GM19328 (cell line): ENCODE data around the gene SYNGR3.

Experiments used
- ATAC-seq: cut with Tn5 transposase; IDR thresholded peaks from one replicate; pipeline ENCODE4 v1.9.1; 2021; ENCODE audit warnings: mild to moderate bottlenecking, moderate library complexity; ENCODE audit not compliant: unreplicated experiment

Gene SYNGR3

DNA sequence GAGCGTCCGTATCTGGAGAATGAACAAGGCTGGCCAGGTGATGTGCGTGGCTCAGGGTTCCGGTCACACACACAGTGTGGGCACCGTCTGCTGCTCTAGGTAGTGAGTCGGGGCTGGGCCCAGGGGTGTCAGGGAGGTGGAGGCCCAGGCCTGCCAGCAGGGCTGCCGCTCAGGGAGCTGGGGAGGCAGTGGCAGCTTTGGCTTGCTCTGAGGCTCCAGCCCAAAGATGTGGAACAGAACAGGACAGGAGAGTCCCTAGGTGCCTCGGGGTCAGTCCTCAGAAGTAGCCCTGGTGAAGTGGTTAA, 13.6 kb upstream of the SYNGR3 start:
- ATAC-seq: no peak

DNA sequence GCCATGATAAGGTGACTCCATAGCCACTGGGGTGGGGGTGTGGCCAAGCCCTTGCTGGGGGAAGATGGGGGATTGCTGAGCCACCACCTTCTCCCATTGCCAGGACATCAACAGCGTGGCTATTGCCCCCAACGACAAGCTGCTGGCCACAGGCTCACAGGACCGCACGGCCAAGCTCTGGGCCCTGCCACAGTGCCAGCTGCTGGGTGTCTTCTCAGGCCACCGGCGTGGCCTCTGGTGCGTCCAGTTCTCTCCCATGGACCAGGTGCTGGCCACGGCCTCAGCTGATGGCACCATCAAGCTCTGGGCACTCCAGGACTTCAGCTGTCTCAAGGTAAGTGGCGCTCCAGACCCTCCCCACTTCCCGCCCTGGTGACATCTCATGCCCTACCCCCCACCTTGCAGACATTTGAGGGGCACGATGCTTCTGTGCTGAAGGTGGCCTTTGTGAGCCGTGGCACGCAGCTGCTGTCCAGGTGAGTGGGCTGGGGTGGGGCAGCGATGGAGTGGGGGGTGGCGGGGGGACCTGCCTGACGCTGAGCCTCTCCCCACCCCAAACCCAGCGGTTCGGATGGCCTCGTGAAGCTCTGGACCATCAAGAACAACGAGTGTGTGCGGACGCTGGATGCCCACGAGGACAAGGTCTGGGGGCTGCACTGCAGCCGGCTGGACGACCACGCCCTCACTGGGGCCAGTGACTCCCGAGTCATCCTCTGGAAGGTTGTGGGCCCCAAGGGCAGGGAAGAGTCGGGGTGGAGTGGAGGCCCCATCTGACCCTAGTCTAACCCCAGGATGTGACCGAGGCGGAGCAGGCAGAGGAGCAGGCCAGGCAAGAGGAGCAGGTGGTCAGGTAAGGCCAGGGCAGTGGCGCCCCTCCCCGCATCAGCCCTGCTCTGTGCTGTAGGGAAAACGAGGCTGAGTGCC, 12.6 kb upstream of the SYNGR3 start:
- ATAC-seq: no peak

DNA sequence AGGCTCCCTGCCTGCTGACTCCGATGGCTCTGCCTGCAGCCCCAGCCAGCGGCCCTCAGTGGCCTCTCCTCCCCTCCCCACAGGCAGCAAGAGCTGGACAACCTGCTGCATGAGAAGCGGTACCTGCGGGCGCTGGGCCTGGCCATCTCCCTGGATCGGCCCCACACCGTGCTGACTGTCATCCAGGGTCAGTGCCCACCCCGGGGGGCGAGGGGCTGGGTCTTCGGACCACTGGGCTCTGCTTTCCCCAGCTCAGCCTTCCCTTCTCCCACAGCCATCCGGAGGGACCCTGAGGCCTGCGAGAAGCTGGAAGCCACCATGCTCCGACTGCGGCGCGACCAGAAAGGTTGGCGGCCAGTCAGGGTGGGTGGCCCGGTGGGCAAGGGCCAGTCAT, 11.9 kb upstream of the SYNGR3 start:
- ATAC-seq: no peak

DNA sequence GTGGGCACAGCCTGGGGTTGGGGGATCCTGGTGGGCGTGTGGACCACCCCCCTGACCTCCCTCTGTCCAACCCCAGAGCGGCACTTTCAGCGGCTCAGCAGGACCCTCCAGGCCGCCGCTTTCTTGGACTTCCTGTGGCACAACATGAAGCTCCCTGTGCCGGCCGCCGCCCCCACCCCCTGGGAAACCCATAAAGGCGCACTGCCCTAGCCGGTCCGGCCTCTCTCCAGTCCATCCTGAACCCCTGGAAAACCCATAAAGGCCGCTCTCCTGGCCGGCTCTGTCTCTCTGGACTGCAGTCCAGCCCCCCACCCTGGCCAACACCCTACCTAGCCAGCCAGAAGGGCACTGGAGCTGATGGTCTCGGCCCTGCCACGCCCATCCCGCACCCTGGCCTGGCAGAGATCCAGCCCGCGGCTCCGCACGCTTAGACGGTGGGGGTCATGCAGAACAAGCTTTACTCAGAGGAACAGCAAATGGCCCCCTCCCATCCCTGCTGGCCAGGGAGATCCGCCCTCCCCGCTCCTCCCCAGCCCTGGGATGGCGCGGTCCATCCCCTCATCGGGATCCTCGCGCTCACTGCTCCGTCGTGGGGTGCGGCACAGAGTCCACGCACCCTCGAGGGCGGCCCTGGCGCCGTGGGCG, 11.2 kb upstream of the SYNGR3 start:
- no peak for ATAC-seq

DNA sequence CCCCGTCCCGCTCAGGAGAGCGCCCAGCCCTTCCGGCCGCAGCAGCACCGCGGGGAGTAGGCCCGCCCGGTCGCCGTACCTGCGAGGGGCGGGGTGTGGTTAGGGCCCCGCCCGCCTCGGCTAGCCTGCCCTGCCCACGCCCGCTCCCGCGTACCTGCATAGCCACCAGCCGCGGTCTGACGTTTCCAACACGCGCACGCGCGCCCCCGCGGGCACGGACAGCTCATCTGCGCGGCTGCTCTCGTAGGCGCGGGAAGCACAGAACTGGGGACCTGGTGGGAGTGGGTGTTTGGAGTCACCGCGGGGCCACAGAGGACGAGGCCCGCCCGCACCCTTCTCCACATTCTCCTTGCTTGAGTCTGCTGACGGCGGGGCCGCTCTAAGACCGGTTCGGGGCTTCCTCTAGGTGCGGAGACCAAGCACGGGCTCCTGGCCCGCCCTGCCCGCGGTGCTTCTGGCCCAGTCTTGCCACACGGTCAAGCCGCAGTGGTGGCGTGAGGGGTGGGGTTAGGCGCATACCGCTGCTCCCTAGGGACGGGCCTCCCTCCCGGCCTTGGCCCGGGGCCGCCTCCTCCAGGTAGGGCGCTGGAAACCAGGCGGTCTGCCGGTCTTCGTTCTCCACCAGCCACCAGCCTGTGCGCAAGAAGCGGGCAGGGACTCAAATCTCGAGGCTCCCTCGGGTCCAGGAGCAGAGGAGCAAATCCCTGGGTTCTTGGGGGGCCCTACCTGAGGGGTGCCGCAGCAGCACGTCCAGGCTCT, 10.3 kb upstream of the SYNGR3 start:
- ATAC-seq: no peak

DNA sequence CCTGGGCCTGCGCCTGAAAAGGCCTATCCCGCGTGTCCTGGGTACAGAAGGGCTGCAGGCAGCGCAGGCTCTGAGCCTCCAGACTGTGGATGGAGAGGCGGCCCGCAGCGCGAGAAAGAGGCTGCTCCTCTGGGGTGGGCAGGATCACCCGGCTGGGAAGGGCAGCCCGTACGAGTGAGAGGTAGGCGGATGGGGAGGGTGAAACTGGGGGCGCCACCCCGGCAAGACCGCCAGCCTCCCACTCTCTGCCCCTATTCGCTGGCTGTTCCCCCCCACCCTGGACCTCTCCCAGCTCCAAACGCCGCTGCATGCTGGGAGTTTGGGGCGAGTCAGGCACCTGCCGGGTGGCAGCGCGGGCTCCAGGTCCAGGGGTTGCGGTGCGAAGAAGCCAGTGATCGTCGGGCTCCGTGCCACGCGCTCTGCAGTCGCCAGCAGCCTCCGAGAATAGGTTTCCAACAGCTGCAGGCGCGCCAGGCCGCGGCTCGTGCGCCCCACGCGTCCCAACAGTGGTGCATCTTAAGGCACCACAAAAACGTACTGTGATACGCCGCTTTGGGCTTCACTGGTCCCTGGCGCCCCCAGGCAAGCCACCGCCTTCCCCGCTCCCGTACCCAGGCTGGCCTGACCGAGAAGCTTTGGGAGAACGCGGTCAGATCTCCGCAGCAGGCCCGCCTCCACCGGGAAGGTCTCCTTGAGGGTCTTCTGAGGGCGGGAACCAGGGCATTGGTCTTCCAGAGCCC, 9.6 kb upstream of the SYNGR3 start:
- no peak for ATAC-seq

DNA sequence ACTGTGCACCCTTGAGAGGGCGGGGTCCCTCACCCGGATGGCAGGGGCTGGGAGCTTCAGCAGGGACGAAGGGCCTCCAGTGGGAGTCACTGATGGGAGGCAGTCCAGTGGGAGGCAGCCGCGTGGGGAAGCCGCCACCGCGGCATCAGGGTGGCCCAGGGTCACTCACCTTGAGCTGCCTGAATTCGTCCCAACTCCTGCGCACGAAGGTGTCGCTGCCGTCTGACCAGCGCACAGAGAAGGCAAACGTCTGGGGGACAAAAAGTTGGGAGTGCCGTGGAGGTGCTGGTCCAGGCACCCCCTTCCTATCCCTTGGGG, 9.0 kb upstream of the SYNGR3 start:
- no peak for ATAC-seq

DNA sequence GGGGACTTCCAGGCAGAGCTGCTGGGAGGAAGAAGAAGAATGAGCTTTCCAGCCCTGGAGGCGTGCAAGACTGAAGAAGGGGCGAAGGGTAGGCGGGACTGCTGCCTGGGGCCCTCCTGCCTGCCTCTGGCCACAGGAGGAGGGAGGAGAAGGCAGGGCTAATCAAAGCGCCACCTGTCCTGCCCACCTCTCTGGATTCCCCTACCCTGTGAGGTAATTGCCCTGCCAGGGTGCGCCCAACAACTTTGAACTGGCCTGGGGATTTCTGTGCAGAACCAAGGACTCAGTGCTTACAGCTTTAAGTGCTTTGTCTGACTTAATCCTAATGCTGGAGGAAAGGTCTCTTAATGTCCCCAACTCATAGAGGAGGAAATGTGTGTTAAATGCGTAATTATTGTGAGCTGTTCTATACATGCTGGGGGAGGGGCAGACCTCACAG, 8.4 kb upstream of the SYNGR3 start, which contains the start of gene NOXO1:
NOXO1 (minus strand) TSS at position 72 of the 439 bp plus-strand sequence. CDS start 290 bp downstream, outside the sequence.
- ATAC-seq: no peak

DNA sequence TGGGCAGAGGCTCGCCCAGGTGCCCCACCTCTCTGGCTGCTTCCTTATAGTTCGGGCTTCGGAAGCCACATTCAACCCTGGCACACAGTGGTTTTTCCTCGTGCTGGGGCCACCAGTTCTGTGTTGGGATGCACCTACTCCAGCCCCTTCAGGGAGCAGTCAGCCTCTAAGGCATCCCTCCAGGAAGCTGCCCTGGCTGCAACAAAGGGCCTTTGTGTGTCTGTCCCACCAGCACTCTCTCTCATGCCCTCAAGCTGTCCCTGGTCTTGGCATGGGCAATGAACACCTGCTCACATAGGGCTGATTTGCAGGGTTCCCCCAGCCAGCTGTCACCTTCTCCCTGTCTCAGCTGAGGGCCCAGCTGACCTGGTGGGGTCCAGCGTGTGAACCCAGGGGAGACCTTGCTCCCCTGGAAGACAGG, 7.7 kb upstream of the SYNGR3 start:
- ATAC-seq: no peak

DNA sequence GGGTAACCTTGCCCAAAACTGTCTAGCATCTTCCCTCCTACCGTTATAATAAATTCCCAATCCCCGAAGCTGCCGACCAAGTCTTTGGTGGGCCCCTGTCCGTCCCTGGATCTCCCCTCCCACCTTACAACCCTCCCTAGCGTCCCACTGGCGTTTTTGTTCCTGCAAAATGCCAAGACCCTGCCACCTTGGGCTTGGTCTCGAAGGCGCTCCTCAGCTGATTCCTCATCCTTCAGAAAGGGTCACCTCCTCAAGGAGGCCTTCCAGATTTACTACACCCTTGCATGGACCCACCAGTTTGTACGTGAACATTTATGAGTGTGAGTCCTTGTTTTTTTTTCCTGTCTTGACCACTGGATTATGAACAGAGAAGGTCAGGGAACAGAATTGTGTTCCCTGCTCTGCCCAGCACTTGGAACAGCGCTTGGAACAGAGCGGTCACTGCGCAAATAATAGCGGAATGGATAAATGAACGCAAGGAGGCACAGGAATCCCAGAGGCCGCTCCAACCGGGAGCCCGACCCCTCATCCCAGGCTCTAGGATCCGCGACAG, 6.7 kb upstream of the SYNGR3 start:
- no peak for ATAC-seq

DNA sequence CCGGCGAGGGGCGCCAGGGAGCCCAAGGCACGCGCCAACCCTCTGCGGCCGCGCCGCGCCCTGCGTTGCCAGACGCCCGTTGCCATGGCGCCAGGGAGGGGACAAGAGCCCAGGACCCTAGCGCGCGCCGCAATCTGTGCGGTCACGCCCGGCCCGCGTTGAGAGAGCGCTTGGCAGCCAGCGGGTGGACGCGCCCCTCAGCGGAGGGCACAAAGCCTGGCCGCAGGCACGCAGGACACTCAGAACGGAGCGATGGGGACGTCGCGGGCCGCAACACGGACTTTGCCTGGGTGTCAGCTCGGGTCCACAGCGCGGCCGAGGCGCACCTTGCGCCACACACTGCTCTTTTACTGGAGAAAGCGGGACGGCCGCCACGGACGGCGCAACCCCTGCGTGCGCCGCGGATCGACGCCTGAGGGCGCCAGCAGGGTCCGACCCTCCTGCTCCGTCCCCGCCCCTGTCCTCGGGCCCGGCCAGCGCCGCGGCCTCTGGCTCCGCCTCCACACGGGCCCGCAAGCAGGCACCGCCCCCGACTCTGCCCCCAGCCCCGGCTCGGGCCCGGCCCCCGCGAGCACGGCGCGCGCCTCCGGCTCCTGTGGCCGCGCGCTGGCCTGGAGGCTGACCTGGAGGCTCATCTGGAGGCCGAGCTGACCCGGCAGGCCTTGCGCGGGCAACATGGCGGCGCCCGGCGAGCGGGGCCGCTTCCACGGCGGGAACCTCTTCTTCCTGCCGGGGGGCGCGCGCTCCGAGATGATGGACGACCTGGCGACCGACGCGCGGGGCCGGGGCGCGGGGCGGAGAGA, 6.0 kb upstream of the SYNGR3 start, which contains the start of gene GFER:
GFER (plus strand) TSS at position 650 of the 803 bp plus-strand sequence; CDS start at position 676, 26 bp downstream.
- peak; percentile 88 for ATAC-seq

DNA sequence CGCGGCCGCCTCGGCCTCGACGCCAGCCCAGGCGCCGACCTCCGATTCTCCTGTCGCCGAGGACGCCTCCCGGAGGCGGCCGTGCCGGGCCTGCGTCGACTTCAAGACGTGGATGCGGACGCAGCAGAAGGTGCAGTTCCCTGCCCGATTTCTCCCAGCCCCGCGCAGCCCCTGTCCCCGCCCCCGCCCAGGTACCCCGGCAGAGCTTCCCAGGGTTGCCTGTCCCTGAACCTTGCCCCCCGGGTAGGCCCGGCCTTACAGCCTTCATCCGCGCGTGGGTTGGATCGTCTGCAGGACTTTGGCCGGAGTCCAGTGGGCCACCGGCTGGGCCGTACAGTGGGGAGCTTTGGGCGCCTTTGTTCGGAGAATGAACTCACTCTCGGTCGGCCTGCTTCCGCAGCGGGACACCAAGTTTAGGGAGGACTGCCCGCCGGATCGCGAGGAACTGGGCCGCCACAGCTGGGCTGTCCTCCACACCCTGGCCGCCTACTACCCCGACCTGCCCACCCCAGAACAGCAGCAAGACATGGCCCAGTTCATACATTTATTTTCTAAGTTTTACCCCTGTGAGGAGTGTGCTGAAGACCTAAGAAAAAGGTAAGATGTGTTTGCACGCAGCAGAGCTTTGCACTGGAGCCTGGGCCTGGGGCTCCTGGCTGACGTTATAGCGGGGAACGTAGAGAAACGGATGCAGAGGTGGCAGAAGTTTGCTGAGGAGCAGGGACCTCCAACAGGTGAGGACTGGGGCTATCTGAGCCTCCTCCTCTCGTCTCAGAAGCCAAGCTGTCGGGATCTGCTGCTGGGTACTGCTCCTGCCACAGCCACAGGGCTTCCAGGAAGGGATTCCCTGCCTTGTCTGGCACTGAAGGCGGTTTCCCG, 5.2 kb upstream of the SYNGR3 start:
- peak; percentile 5 for ATAC-seq

DNA sequence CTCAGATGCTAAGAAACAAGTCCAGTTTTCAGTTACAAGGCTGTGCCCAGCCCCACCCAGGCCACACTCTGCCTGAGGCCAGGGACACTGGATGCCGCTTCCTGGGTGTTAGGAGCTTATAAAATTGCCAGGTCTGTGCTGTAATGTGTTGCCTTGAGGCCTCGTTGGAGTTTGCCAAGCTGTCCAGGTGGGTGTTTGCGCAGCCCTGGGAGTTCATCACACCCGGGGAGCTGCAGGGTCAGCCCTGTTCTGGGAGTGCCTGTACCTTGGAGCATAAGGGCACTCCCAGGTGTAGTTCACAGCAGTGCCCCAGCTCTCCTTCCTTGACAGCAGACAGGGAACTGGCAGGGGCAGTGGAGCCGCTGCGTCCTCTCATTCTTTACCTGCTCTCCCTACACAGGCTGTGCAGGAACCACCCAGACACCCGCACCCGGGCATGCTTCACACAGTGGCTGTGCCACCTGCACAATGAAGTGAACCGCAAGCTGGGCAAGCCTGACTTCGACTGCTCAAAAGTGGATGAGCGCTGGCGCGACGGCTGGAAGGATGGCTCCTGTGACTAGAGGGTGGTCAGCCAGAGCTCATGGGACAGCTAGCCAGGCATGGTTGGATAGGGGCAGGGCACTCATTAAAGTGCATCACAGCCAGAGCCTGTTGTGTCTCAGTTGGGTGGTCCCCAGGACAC, 4.2 kb upstream of the SYNGR3 start:
- ATAC-seq: no peak

DNA sequence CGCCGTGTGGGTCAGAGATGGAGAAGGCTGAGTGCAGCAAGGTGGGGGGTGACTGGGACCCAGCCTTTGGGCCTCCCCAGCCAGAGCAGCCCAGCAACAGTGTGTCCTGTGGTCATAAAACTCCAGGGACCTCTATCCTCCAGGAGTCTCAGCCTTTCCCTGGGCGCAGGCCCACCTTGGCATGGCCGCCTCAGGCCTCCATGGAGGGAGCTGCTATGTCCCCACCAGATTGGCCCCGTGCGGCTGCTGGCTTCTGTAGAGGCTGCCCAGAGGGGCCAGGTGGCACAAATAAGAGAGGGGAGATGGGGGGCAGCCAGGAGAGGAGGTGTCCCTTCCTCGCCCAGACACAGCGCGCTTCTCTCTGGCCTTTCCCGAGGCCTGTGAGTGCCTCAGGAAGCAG, 2.6 kb upstream of the SYNGR3 start:
- no peak for ATAC-seq

DNA sequence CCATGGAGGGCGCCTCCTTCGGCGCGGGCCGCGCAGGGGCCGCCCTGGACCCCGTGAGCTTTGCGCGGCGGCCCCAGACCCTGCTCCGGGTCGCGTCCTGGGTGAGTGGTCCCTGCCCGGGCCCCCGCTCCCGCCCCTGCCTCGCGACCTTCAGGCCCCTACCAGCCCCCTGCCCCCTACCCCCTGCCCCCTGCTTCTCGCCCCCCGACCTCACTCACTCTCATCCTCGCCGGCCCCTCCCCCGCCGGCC, 256 bp downstream of the SYNGR3 start:
- no peak for ATAC-seq

DNA sequence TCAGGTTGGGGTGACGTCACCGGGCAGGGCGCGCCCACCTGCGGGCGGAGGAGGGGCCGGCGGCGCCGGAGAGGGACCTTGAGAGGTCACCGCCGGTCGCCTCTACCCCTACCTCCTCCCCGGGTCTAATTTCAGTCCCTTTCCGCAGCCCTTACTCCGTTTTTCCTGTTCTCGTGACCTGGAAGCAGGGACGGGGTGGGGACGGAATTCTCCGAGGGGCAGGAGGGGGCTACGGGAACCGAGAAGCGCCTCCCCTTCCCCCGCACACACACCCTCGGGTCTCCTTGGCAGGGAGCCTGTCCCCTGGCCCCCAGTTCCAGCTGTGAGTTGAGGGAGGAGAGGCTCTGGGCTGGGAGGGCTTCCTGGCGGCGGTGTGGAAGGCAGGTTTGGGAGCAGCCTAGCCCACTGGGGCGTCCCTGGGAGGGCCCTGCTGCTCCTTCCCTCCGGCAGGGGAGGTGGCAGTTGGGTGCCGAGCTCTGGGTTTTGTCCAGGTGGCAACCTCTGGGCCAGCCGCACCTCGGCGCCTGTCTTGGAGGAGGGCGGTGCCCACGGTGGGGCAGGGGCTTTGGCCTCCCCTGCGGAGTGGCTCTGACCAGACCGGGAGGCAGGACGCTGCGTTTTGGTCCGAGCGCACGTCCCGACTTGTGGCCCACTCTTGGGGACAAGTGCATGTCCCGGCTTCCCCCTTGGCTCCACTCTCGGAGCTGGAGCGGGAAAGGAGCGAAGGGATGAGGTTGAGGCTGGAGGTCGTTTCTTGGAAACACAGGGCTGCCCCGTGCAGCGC, 773 bp downstream of the SYNGR3 start:
- no peak for ATAC-seq

DNA sequence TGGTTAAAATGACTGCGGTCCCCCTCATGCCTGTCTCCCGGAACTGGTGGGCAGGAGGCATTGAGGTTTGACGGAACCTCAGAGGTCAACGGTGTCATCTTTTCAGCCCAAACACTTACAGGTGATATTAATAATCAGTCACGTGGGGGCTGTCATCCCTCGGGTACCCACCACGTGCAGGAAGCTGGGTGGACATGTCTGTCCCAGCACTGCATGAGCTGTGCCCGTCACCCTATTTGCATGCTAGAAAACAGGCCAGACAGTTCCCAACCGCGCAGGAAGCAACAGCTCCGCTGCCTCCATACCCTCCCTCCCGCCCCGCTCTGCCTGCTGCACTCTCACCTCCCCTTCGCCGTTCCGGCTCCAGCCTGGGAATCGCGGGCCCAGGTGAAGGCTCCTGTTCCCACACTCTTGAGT, 1.4 kb downstream of the SYNGR3 start:
- ATAC-seq: no peak

DNA sequence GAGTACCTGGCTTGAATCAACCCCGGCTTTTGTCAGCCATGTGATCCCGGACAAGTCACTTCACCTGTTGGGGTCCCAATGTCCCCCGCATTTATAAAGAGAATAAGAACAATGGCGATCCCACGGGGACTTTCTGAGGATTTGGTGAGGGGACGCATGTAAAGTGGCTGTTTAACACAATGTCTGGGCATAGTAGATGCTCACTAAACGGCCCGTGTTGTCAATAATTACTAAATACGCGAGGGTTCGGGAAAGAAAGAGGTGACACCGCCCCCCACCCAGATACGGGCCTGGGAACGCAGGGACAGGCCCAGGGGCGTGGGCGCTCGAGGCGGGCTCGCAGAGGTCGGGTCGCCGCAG, 1.8 kb downstream of the SYNGR3 start:
- no peak for ATAC-seq
